ENCODE results near the gene SELENOT. TPM values are rescaled to one million over a fixed set of nuclear protein-coding genes. Genes with fewer than 3 reads are reported as not detected.

SELENOT gene
- total RNA-seq, 4 donors from 2014 or later = 32.0 to 105 (median 102) TPM

GRCh38 chr3:150675587-150675986 is 72.5 kb downstream of the SELENOT start:
- intact Hi-C loops (cut with DNase I) = no loop called here
- no peak for DNase-seq
- no peaks in the 10 kb centered on the region for H3K36me3 ChIP-seq
- H3K4me3 ChIP-seq = no peak overlapping the region
- no peak for TF ChIP-seq POLR2A (IDR thresholded peaks at IDR 0.05)
- no peak for TF ChIP-seq CTCF (IDR thresholded peaks at IDR 0.05)
- no peak overlapping the region for H3K27ac ChIP-seq
- peaks cover 0 to 19% (median 11%) of the 10 kb centered on the region in 3 donors for H3K9me3 ChIP-seq
- H3K4me1 ChIP-seq = no peaks in the 10 kb centered on the region
- H3K27me3 ChIP-seq = no peaks in the 10 kb centered on the region

Other genes starting within 250 kb of the SELENOT start
- 10 to 100 TPM in 3 of 4 donors, 1 to 10 TPM in 1; 8.5 to 20.0 (median 15.2) TPM for gene TSC22D2, start 195.0 kb upstream of the SELENOT start, total RNA-seq
- 100 to 1,000 TPM; 137 to 273 (median 206) TPM for gene SERP1, start 56.8 kb upstream of the SELENOT start, total RNA-seq
- 100 to 1,000 TPM in 3 of 4 donors, 10 to 100 TPM in 1; 67.7 to 233 (median 136) TPM for gene EIF2A, start 56.5 kb upstream of the SELENOT start, total RNA-seq
- not detected for gene ERICH6, start 100.6 kb downstream of the SELENOT start, total RNA-seq
- gene SIAH2, start 159.8 kb downstream of the SELENOT start, total RNA-seq = 10 to 100 TPM; 39.4 to 74.8 (median 51.8) TPM